GM13976 (cell line): ENCODE results near the gene TMEM91.
"Not testable (repeated sequence)": the region's sequence is repeated elsewhere in the genome, so short reads cannot be mapped to it uniquely, and the experiment has no call there.

Experiments
- DNase-seq: peaks from one replicate; pipeline ENCODE4 v3.0.0; 2012; ENCODE audit warnings: low spot score
- CTCF ChIP-seq: IDR thresholded peaks from 2 replicates; pipeline ENCODE4 v1.5.1; 2012; ENCODE audit warnings: borderline replicate concordance, mild to moderate bottlenecking; ENCODE audit not compliant: insufficient read depth; ENCODE audit errors: extremely low read depth, missing control alignments, control extremely low read depth
- in situ Hi-C: fragments of 300-500 bp; cut with MboI; formaldehyde crosslinking; loops from one replicate; pipeline ENCODE4 v1.12.0; 2022; ENCODE audit warnings: low sequenced_read_pairs, mixed read lengths, inconsistent platforms; ENCODE audit not compliant: unreplicated experiment

Gene TMEM91

GRCh38 chr19:41367848-41368301, 8.5 kb upstream of the TMEM91 start:
- in situ Hi-C loops: no loop called here
- no peak for TF ChIP-seq CTCF
- no peak for DNase-seq

GRCh38 chr19:41369769-41370168, 6.6 kb upstream of the TMEM91 start:
- DNase-seq: no peak
- TF ChIP-seq CTCF: no peak
- in situ Hi-C loops: no loop called here

- DNase-seq, in situ Hi-C loops: not testable (repeated sequence)
Observed at GRCh38 chr19:41371119-41371518, 5.2 kb upstream of the TMEM91 start.

- in situ Hi-C loops: no loop called here
- TF ChIP-seq CTCF: no peak
- DNase-seq: no peak
Observed at GRCh38 chr19:41371541-41371940, 4.8 kb upstream of the TMEM91 start.

GRCh38 chr19:41372501-41372900, 3.8 kb upstream of the TMEM91 start:
- in situ Hi-C loops: no loop called here
- no peak for TF ChIP-seq CTCF

GRCh38 chr19:41373993-41374392, 2.3 kb upstream of the TMEM91 start:
- no peak for DNase-seq
- in situ Hi-C loops: no loop called here
- TF ChIP-seq CTCF: no peak

More at GRCh38 chr19:41372501-41372900, 3.8 kb upstream of the TMEM91 start:
- no peak for DNase-seq

GRCh38 chr19:41376998-41377365, 649 bp downstream of the TMEM91 start:
- in situ Hi-C loops: no loop called here
- no peak for DNase-seq
- TF ChIP-seq CTCF: no peak
